ENCODE results near the gene PLA2G4F. TPM values are rescaled to one million over a fixed set of nuclear protein-coding genes. Genes with fewer than 3 reads are reported as not detected.

Gene PLA2G4F
- total RNA-seq, 3 donors from 2014 or later (not counting 1 experiment from before 2014, with no cell fraction given) = not detected

DNA sequence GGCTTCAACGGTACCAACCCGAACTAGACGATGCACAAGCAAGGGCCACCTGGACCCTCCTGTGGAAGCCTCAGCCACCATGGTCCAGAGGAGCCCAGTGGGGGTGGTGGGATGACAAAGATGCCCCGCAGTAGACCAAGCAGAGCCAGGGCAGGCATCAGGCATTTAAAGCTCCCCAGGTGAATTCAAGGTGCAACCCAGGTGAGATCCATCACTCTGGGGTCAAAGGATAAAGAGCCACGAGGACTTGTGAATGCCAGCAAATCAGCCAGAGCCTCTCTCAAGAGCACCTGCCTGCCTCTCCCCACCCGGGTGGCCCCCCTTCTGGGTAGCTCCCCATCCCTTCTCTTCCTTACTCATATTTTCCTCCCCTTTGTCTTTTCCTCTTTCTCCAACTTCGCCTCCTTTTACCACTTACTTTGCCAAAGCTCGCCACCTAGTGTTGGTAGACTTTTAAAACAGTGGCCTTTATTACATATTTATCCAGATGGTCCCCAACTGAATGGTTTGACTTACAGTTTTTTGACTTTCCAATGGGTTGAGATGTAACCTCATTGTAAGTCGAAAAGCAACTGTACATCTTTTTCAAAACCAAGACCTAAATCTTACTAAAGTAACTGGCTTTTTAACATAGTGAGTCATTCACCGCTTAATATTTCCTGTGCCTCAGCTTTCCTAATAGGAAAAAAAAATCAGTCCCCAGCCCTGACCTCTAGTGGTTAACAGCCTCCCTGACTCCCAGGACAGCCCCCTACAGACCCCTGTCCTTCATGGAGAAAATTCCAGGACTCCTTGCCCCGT, 18.8 kb downstream of the PLA2G4F start:
- Mint-ChIP-seq H3K4me3 (no peak overlapping the region), H3K27me3 (ENCODE audit: low read depth in 2 of 2) (peaks cover 0 to 4% of the 10 kb centered on the region in 2 donors), H3K4me1 (no peaks in the 10 kb centered on the region), H3K9me3 (no peaks in the 10 kb centered on the region), H3K36me3 (no peaks in the 10 kb centered on the region), H3K27ac (no peak overlapping the region)
- no peaks in the 10 kb centered on the region for H3K27me3 ChIP-seq (ENCODE audit: control insufficient read depth, insufficient read depth, low read length)
- peak in 1 of 2 donors; percentile 55 for DNase-seq
- TF ChIP-seq, protein P1, sequence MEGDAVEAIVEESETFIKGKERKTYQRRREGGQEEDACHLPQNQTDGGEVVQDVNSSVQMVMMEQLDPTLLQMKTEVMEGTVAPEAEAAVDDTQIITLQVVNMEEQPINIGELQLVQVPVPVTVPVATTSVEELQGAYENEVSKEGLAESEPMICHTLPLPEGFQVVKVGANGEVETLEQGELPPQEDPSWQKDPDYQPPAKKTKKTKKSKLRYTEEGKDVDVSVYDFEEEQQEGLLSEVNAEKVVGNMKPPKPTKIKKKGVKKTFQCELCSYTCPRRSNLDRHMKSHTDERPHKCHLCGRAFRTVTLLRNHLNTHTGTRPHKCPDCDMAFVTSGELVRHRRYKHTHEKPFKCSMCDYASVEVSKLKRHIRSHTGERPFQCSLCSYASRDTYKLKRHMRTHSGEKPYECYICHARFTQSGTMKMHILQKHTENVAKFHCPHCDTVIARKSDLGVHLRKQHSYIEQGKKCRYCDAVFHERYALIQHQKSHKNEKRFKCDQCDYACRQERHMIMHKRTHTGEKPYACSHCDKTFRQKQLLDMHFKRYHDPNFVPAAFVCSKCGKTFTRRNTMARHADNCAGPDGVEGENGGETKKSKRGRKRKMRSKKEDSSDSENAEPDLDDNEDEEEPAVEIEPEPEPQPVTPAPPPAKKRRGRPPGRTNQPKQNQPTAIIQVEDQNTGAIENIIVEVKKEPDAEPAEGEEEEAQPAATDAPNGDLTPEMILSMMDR (IDR thresholded peaks at IDR 0.05) = peak; percentile 37
- no peak overlapping the region for H3K27ac ChIP-seq (ENCODE audit: low read length)
- 52% methylated on average over 11 of the region's 11 CpGs for WGBS (ENCODE audit: insufficient coverage)
- no peaks in the 10 kb centered on the region for H3K9me3 ChIP-seq (ENCODE audit: control insufficient read depth, insufficient read depth, low read length)
- no peak for ATAC-seq
- no peak overlapping the region for H3K4me3 ChIP-seq (ENCODE audit: low read length)
- no peaks in the 10 kb centered on the region for H3K4me1 ChIP-seq (ENCODE audit: control insufficient read depth, insufficient read depth, low read length)
- intact Hi-C loops (cut with micrococcal nuclease) = loop anchor here (5.0 kb wide), 1 partner anchor 150 kb away; no protein-coding TSS in a partner anchor
- no peaks in the 10 kb centered on the region for H3K36me3 ChIP-seq (ENCODE audit: control insufficient read depth, insufficient read depth, low read length)

DNA sequence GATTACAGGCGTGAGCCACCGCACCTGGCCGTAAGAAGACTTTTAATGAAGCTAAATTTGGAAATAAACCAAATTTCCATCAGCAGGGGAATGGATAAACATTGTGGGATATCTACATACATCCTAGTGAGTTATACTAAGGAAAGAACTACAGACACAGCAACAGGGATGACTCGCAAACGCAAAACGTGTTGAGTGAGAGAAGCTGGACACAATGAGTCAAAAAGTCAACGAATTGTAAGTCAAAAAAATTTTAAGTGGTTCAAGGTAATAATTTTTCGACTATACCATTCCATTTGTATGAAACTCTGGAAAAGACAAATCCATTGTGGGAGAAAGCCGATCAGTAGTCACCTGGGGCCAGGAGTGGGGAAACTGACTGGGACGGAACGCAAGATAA, 19.9 kb downstream of the PLA2G4F start:
- Mint-ChIP-seq H3K36me3 (no peaks in the 10 kb centered on the region), H3K9me3 (no peaks in the 10 kb centered on the region), H3K4me1 (no peaks in the 10 kb centered on the region), H3K4me3 (no peak overlapping the region), H3K27me3 (ENCODE audit: low read depth in 2 of 2) (peaks cover 0 to 4% of the 10 kb centered on the region in 2 donors), H3K27ac (no peak overlapping the region)
- 96% methylated on average over 11 of the region's 11 CpGs for whole genome bisulfite sequencing (ENCODE audit: insufficient coverage)
- H3K27me3 ChIP-seq (ENCODE audit: control insufficient read depth, insufficient read depth, low read length) = no peaks in the 10 kb centered on the region
- DNase-seq (no peak), ATAC-seq (no peak)
- no peak overlapping the region for H3K27ac ChIP-seq (ENCODE audit: low read length)
- no peaks in the 10 kb centered on the region for H3K9me3 ChIP-seq (ENCODE audit: control insufficient read depth, insufficient read depth, low read length)
- intact Hi-C loops (cut with micrococcal nuclease) = loop anchor here (5.0 kb wide), 1 partner anchor 149 kb away; no protein-coding TSS in a partner anchor
- H3K4me1 ChIP-seq (ENCODE audit: control insufficient read depth, insufficient read depth, low read length) = no peaks in the 10 kb centered on the region
- TF ChIP-seq, protein P1 (IDR thresholded peaks at IDR 0.05) = no peak
- H3K4me3 ChIP-seq (ENCODE audit: low read length) = no peak overlapping the region
- H3K36me3 ChIP-seq (ENCODE audit: control insufficient read depth, insufficient read depth, low read length) = no peaks in the 10 kb centered on the region

DNA sequence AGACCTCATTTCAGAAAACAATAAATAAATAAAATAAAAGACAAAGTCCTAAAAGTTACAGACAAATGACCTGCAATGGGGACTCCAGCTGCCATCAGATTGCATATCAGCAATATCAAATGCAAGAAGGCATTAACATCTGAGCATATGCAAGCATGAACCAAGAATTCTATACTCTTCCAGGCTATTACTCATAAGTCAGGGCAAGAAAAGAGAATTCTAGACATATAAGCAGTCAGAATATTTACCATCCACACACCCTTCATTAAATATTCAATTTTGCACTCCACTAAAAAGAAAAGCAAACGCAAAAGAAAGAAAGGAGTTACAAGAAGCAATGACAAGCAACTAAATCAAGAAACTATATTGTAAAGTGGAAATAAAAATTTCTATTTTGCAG, 21.1 kb downstream of the PLA2G4F start:
- Histone ChIP-seq H3K27me3 (ENCODE audit: control insufficient read depth, insufficient read depth, low read length) (no peaks in the 10 kb centered on the region), H3K9me3 (ENCODE audit: control insufficient read depth, insufficient read depth, low read length) (no peaks in the 10 kb centered on the region), H3K27ac (ENCODE audit: low read length) (no peak overlapping the region), H3K4me3 (ENCODE audit: low read length) (no peak overlapping the region), H3K4me1 (ENCODE audit: control insufficient read depth, insufficient read depth, low read length) (no peaks in the 10 kb centered on the region), H3K36me3 (ENCODE audit: control insufficient read depth, insufficient read depth, low read length) (no peaks in the 10 kb centered on the region)
- Mint-ChIP-seq H3K4me3 (no peak overlapping the region), H3K27me3 (ENCODE audit: low read depth in 2 of 2) (peaks cover 0 to 4% of the 10 kb centered on the region in 2 donors), H3K36me3 (no peaks in the 10 kb centered on the region), H3K27ac (no peak overlapping the region), H3K9me3 (no peaks in the 10 kb centered on the region), H3K4me1 (no peaks in the 10 kb centered on the region)
- intact Hi-C loops (cut with micrococcal nuclease) = loop anchor here (5.0 kb wide), 1 partner anchor 148 kb away; no protein-coding TSS in a partner anchor
- ATAC-seq (no peak), DNase-seq (no peak)
- WGBS (ENCODE audit: insufficient coverage) = no CpG with 5 or more reads among the region's 1 CpG
- TF ChIP-seq, protein P1 (IDR thresholded peaks at IDR 0.05) = no peak

Data from natural killer cell (primary cell).